ENCODE data around the gene RNF138. TPM values are rescaled to one million over a fixed set of nuclear protein-coding genes. Genes with fewer than 3 reads are reported as not detected.

Gene RNF138
- total and polyA plus RNA-seq, 4 donors = 6.9 to 24.7 (median 12.3) TPM

GRCh38 chr18:32160547-32160946, 68.9 kb downstream of the RNF138 start:
- 76% methylated on average over 2 of the region's 2 CpGs for WGBS
- Histone ChIP-seq H3K4me1 (ENCODE audit: control insufficient read depth in 4 of 4, insufficient read depth in 4 of 4, low read length in 3 of 4) (peaks cover 0 to 8% (median 2%) of the 10 kb centered on the region in 4 donors), H3K9me3 (ENCODE audit: control insufficient read depth in 4 of 4, low read length in 3 of 4) (no peaks in the 10 kb centered on the region), H3K9ac (ENCODE audit: low read depth in 1 of 2, low read length in 2 of 2) (no peak overlapping the region), H3K27me3 (ENCODE audit: control insufficient read depth in 4 of 4, insufficient read depth in 4 of 4, low read length in 3 of 4) (no peaks in the 10 kb centered on the region), H3K36me3 (ENCODE audit: control insufficient read depth in 4 of 4, insufficient read depth in 3 of 4, low read depth in 1 of 4, low read length in 3 of 4) (no peaks in the 10 kb centered on the region), H3K4me3 (ENCODE audit: low read depth in 1 of 3, low read length in 3 of 3) (no peak overlapping the region), H3K27ac (ENCODE audit: low read depth in 1 of 2, low read length in 2 of 2) (no peak overlapping the region)
- no peak for DNase-seq (ENCODE audit: low spot score)
- no peak for TF ChIP-seq EGR1 (IDR thresholded peaks at IDR 0.05; ENCODE audit: low read depth in 2 of 2)
- TF ChIP-seq, protein P1, sequence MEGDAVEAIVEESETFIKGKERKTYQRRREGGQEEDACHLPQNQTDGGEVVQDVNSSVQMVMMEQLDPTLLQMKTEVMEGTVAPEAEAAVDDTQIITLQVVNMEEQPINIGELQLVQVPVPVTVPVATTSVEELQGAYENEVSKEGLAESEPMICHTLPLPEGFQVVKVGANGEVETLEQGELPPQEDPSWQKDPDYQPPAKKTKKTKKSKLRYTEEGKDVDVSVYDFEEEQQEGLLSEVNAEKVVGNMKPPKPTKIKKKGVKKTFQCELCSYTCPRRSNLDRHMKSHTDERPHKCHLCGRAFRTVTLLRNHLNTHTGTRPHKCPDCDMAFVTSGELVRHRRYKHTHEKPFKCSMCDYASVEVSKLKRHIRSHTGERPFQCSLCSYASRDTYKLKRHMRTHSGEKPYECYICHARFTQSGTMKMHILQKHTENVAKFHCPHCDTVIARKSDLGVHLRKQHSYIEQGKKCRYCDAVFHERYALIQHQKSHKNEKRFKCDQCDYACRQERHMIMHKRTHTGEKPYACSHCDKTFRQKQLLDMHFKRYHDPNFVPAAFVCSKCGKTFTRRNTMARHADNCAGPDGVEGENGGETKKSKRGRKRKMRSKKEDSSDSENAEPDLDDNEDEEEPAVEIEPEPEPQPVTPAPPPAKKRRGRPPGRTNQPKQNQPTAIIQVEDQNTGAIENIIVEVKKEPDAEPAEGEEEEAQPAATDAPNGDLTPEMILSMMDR (IDR thresholded peaks at IDR 0.05; ENCODE audit: low read depth, low read length, missing input control) = no peak
- TF ChIP-seq, protein P2, sequence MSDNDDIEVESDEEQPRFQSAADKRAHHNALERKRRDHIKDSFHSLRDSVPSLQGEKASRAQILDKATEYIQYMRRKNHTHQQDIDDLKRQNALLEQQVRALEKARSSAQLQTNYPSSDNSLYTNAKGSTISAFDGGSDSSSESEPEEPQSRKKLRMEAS (IDR thresholded peaks at IDR 0.05) = no peak
- no peak for TF ChIP-seq FOXA2 (IDR thresholded peaks at IDR 0.05)
- no peak for TF ChIP-seq REST (IDR thresholded peaks at IDR 0.05)
- no peak for TF ChIP-seq YY1 (IDR thresholded peaks at IDR 0.05)
- TF ChIP-seq NR2F2 (IDR thresholded peaks at IDR 0.05) = no peak
- TF ChIP-seq TAF1 (conservative IDR thresholded peaks at IDR 0.05) = no peak
- TF ChIP-seq, protein P3, sequence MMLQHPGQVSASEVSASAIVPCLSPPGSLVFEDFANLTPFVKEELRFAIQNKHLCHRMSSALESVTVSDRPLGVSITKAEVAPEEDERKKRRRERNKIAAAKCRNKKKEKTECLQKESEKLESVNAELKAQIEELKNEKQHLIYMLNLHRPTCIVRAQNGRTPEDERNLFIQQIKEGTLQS (IDR thresholded peaks at IDR 0.05) = no peak
- TF ChIP-seq HNF4G (IDR thresholded peaks at IDR 0.05) = no peak

DNA sequence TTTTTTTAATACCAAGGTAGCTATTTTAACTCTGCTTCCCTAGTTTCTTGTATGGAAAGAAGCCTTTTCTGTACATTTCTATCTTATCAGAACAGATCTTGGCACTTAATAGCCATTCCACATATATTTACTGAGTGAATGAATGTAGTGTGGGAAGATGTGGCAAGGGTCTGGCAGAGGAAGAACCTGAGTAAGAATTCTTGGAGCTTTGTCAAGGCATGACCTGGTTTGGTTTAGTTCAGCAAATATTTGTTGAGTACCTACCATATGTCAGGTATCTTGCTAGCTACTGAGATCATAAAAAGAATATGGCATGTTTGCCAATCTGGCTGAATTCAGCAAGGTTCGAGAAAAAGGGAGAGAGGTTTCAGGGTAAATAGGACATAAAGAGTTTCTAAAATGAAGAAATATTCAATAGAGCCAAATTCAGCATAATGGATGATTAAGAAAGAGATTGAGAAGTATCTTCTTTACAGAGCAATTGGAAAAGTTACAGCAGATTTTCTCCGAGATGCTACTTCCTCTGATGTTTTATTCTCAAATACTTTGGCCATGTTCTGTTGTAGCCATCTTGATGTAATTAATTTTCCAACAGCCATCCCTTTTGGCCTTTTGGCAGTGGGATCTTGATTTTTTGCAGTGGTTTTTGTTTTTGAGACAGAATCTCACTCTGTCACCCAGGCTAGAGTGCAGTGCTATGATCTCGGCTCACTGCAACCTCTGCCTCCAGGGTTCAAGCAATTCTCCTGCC, 76.5 kb downstream of the RNF138 start:
- Histone ChIP-seq H3K4me1 (ENCODE audit: control insufficient read depth in 4 of 4, insufficient read depth in 4 of 4, low read length in 3 of 4) (no peaks in the 10 kb centered on the region), H3K27ac (ENCODE audit: low read depth in 1 of 2, low read length in 2 of 2) (no peak overlapping the region), H3K9me3 (ENCODE audit: control insufficient read depth in 4 of 4, low read length in 3 of 4) (no peaks in the 10 kb centered on the region), H3K9ac (ENCODE audit: low read depth in 1 of 2, low read length in 2 of 2) (no peak overlapping the region), H3K27me3 (ENCODE audit: control insufficient read depth in 4 of 4, insufficient read depth in 4 of 4, low read length in 3 of 4) (no peaks in the 10 kb centered on the region), H3K36me3 (ENCODE audit: control insufficient read depth in 4 of 4, insufficient read depth in 3 of 4, low read depth in 1 of 4, low read length in 3 of 4) (no peaks in the 10 kb centered on the region), H3K4me3 (ENCODE audit: low read depth in 1 of 3, low read length in 3 of 3) (no peak overlapping the region)
- 87% methylated on average over 3 of the region's 3 CpGs for WGBS
- DNase-seq (ENCODE audit: low spot score) = no peak
- no peak for TF ChIP-seq FOXA2 (IDR thresholded peaks at IDR 0.05)
- no peak for TF ChIP-seq RXRA (IDR thresholded peaks at IDR 0.05)
- TF ChIP-seq, protein P2 (IDR thresholded peaks at IDR 0.05) = no peak
- TF ChIP-seq, protein P3 (IDR thresholded peaks at IDR 0.05) = no peak
- no peak for TF ChIP-seq RAD21 (IDR thresholded peaks at IDR 0.05)
- TF ChIP-seq HNF4A (conservative IDR thresholded peaks at IDR 0.05) = no peak
- TF ChIP-seq EGR1 (IDR thresholded peaks at IDR 0.05; ENCODE audit: low read depth in 2 of 2) = no peak
- TF ChIP-seq TAF1 (conservative IDR thresholded peaks at IDR 0.05) = no peak
- TF ChIP-seq, protein P1 (IDR thresholded peaks at IDR 0.05; ENCODE audit: low read depth, low read length, missing input control) = no peak
- no peak for TF ChIP-seq GABPA (IDR thresholded peaks at IDR 0.05 in 1 of 2, conservative IDR thresholded peaks at IDR 0.05 in 1 of 2)
- TF ChIP-seq HNF4G (IDR thresholded peaks at IDR 0.05) = no peak
- TF ChIP-seq SP1 (IDR thresholded peaks at IDR 0.05) = no peak
